Neural cell (in vitro differentiated cells): ENCODE data around the gene HAS3. TPM values are rescaled to one million over a fixed set of nuclear protein-coding genes. Genes with fewer than 3 reads are reported as not detected.

Source experiments
- H2AFZ ChIP-seq: fragments of 200-600, 300-800 bp; sonication (generic), shearing (Covaris generic); 2 replicates; pipeline ENCODE4 v1.6.0; 2014; ENCODE audit warnings: low read depth, mild to moderate bottlenecking, antibody characterized with exemption, low read length, moderate library complexity
- H3F3A ChIP-seq: fragments of 200-600 bp; shearing (Covaris generic); 2 replicates; pipeline ENCODE4 v1.6.1; 2016; ENCODE audit warnings: mild to moderate bottlenecking, moderate library complexity, mixed read lengths, antibody characterized with exemption, low read length; ENCODE audit not compliant: insufficient read depth, poor library complexity, severe bottlenecking
- H3K27ac ChIP-seq: fragments of 200-600, 300-800 bp; sonication (generic), shearing (Covaris generic); 2 replicates; pipeline ENCODE4 v1.5.1; 2014; ENCODE audit warnings: mild to moderate bottlenecking, low read length, moderate library complexity
- H3K27me3 ChIP-seq: fragments of 300-800, 200-600 bp; sonication (generic), shearing (Covaris generic); 2 replicates; pipeline ENCODE4 v1.6.0; 2014; ENCODE audit warnings: mild to moderate bottlenecking, low read depth, low read length, moderate library complexity; ENCODE audit not compliant: insufficient read depth
- H3K36me3 ChIP-seq: fragments of 300-800, 200-600 bp; sonication (generic), shearing (Covaris generic); 2 replicates; pipeline ENCODE4 v1.5.1; 2014; ENCODE audit warnings: mild to moderate bottlenecking, antibody characterized with exemption, low read length, moderate library complexity; ENCODE audit not compliant: insufficient read depth
- H3K4me2 ChIP-seq: fragments of 300-800, 200-600 bp; sonication (generic), shearing (Covaris generic); 2 replicates; pipeline ENCODE4 v1.6.0; 2014; ENCODE audit warnings: mild to moderate bottlenecking, low read length
- H3K4me3 ChIP-seq: fragments of 300-800, 200-600 bp; sonication (generic), shearing (Covaris generic); 2 replicates; pipeline ENCODE4 v1.5.1; 2014; ENCODE audit warnings: mild to moderate bottlenecking, low read length, moderate library complexity
- H3K79me2 ChIP-seq: fragments of 200-600 bp; shearing (Covaris generic); replicated peaks from 2 replicates; pipeline ENCODE4 v1.6.0; 2014; ENCODE audit warnings: mild to moderate bottlenecking, low read length, moderate library complexity; ENCODE audit not compliant: insufficient read depth
- H3K9ac ChIP-seq: fragments of 300-800, 200-600 bp; sonication (generic), shearing (Covaris generic); 2 replicates; pipeline ENCODE4 v1.6.1; 2016; ENCODE audit warnings: mild to moderate bottlenecking, low read length, mixed read lengths
- H3K9me2 ChIP-seq: fragments of 200-600 bp; shearing (Covaris generic); 2 replicates; pipeline ENCODE4 v1.6.1; 2016; ENCODE audit warnings: mild to moderate bottlenecking, low read length, mixed read lengths; ENCODE audit not compliant: insufficient read depth
- H3K9me3 ChIP-seq: fragments of 200-600, 300-800 bp; sonication (generic), shearing (Covaris generic); 2 replicates; pipeline ENCODE4 v1.6.1; 2016; ENCODE audit warnings: mild to moderate bottlenecking, mixed run types, low read length, moderate library complexity, mixed read lengths
- H4K20me1 ChIP-seq: fragments of 200-600 bp; shearing (Covaris generic); 2 replicates; pipeline ENCODE4 v1.6.1; 2016; ENCODE audit warnings: mild to moderate bottlenecking, mixed run types; ENCODE audit not compliant: insufficient read depth
- MXI1 ChIP-seq: fragments of 450-650 bp; conservative IDR thresholded peaks from 2 replicates; pipeline ENCODE4 v1.6.1; 2014; ENCODE audit warnings: antibody characterized with exemption, mild to moderate bottlenecking; ENCODE audit not compliant: poor library complexity, severe bottlenecking
- RAD21 ChIP-seq: fragments of 450-650 bp; conservative IDR thresholded peaks from 2 replicates; pipeline ENCODE4 v1.6.1; 2014; ENCODE audit warnings: antibody characterized with exemption, mild to moderate bottlenecking, moderate library complexity
- SMC3 ChIP-seq: fragments of 450-650 bp; conservative IDR thresholded peaks from 2 replicates; pipeline ENCODE4 v1.6.1; 2014; ENCODE audit warnings: antibody characterized with exemption, mild to moderate bottlenecking, moderate library complexity; ENCODE audit not compliant: poor library complexity
- polyA plus RNA-seq: library from polyadenylated mRNA; depleted of rRNA; stranded (reverse); fragments of >200 nt; gene quantifications from 2 replicates; pipeline ENCODE4 v1.2.3, GENCODE V29; 2014
- TF ChIP-seq, protein P1 (sequence below): fragments of 450-650 bp; IDR thresholded peaks from 2 replicates; pipeline ENCODE4 v1.5.1; 2014; ENCODE audit warnings: antibody characterized with exemption, mild to moderate bottlenecking, moderate library complexity; ENCODE audit not compliant: poor library complexity, severe bottlenecking
- TF ChIP-seq, protein P2 (sequence below): IDR thresholded peaks from 2 replicates; pipeline ENCODE4 v1.6.1; 2012; ENCODE audit warnings: borderline replicate concordance

Gene HAS3
- polyA plus RNA-seq, 1 donor from 2014 or later = 12.5 TPM

DNA sequence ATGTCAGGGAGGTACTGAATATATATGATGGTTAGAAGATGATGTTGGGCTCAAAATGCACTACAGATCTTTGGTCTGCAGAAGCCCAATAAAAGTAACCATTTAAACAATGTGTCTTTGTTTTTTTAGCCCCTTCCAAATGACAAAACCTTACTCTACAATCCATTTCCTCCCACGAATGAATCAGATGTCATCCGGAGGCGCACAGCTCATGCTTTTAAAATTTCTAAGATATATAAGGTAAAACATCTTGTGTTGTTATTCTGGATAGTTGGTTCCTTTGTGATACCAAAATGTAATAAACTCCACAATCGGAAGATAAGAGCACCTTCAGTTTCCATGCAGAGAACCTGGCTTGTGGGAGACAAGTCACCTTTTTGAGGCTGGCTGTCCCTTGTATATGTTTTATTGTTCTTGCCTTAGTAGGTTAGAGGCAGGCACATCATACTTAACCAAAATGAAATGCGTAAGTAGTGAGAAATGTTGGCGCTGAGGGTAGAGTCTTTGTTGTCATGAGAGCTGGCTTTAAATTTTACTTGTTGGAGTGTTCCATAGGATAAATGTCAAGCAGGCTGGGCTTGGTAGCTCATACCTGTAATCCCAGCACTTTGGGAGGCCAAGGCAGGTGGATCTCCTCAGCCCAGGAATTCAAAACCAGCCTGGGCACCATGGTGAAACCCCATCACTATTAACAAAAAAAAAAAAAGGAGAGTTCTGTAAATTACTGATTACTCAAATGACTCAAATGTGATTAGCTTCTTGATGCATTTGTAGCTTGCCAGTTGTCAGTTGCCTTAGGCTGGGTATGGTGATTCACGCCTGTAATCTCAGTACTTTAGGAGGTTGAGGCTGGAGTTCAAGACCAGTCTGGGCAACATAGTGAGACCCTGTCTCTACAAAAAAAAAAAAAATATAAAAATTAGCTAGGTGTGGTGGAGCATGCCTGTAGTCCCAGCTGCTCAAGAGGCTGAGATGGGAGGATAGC is 61.8 kb downstream of the HAS3 start:
- Histone ChIP-seq H3K27me3 (no peaks in the 10 kb centered on the region), H4K20me1 (no peaks in the 10 kb centered on the region), H3K9me2 (no peaks in the 10 kb centered on the region), H3K27ac (no peak overlapping the region), H3K79me2 (no peaks in the 10 kb centered on the region), H3F3A (no peaks in the 10 kb centered on the region), H3K4me2 (no peak overlapping the region), H3K4me3 (no peak overlapping the region), H2AFZ (no peak overlapping the region), H3K9ac (no peak overlapping the region), H3K9me3 (no peaks in the 10 kb centered on the region), H3K36me3 (peaks cover 13% of the 10 kb centered on the region)
- TF ChIP-seq MXI1 = no peak
- TF ChIP-seq SMC3 = no peak
- TF ChIP-seq, protein P1, sequence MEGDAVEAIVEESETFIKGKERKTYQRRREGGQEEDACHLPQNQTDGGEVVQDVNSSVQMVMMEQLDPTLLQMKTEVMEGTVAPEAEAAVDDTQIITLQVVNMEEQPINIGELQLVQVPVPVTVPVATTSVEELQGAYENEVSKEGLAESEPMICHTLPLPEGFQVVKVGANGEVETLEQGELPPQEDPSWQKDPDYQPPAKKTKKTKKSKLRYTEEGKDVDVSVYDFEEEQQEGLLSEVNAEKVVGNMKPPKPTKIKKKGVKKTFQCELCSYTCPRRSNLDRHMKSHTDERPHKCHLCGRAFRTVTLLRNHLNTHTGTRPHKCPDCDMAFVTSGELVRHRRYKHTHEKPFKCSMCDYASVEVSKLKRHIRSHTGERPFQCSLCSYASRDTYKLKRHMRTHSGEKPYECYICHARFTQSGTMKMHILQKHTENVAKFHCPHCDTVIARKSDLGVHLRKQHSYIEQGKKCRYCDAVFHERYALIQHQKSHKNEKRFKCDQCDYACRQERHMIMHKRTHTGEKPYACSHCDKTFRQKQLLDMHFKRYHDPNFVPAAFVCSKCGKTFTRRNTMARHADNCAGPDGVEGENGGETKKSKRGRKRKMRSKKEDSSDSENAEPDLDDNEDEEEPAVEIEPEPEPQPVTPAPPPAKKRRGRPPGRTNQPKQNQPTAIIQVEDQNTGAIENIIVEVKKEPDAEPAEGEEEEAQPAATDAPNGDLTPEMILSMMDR = no peak
- TF ChIP-seq, protein P2, sequence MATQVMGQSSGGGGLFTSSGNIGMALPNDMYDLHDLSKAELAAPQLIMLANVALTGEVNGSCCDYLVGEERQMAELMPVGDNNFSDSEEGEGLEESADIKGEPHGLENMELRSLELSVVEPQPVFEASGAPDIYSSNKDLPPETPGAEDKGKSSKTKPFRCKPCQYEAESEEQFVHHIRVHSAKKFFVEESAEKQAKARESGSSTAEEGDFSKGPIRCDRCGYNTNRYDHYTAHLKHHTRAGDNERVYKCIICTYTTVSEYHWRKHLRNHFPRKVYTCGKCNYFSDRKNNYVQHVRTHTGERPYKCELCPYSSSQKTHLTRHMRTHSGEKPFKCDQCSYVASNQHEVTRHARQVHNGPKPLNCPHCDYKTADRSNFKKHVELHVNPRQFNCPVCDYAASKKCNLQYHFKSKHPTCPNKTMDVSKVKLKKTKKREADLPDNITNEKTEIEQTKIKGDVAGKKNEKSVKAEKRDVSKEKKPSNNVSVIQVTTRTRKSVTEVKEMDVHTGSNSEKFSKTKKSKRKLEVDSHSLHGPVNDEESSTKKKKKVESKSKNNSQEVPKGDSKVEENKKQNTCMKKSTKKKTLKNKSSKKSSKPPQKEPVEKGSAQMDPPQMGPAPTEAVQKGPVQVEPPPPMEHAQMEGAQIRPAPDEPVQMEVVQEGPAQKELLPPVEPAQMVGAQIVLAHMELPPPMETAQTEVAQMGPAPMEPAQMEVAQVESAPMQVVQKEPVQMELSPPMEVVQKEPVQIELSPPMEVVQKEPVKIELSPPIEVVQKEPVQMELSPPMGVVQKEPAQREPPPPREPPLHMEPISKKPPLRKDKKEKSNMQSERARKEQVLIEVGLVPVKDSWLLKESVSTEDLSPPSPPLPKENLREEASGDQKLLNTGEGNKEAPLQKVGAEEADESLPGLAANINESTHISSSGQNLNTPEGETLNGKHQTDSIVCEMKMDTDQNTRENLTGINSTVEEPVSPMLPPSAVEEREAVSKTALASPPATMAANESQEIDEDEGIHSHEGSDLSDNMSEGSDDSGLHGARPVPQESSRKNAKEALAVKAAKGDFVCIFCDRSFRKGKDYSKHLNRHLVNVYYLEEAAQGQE = no peak
- no peak for TF ChIP-seq RAD21

Other genes starting within 250 kb of the HAS3 start
- 109 and 133 TPM in 2 replicates for gene CHTF8, start 26.9 kb downstream of the HAS3 start, polyA plus RNA-seq
- 18.5 and 23.6 TPM in 2 replicates for gene UTP4, start 27.0 kb downstream of the HAS3 start, polyA plus RNA-seq
- 7.0 and 8.2 TPM in 2 replicates for gene SNTB2, start 81.5 kb downstream of the HAS3 start, polyA plus RNA-seq
- gene VPS4A, start 205.7 kb downstream of the HAS3 start, polyA plus RNA-seq = 46.3 and 52.6 TPM in 2 replicates
- 5.1 and 6.0 TPM in 2 replicates for gene PDF, start 224.9 kb downstream of the HAS3 start, polyA plus RNA-seq
- 27.8 and 44.4 TPM in 2 replicates for gene COG8, start 233.9 kb downstream of the HAS3 start, polyA plus RNA-seq
- 12.2 and 15.8 TPM in 2 replicates for gene NIP7, start 234.1 kb downstream of the HAS3 start, polyA plus RNA-seq
- gene TMED6, start 246.1 kb downstream of the HAS3 start, polyA plus RNA-seq = not detected in 2 replicates